Left cardiac atrium (tissue), 4 donors: ENCODE data around the gene VWA7. TPM values are rescaled to one million over a fixed set of nuclear protein-coding genes. Genes with fewer than 3 reads are reported as not detected.

Source experiments
- ATAC-seq, 2 donors: fragments of 200-7000 bp; cut with Tn5 transposase; one replicate each; pipeline ENCODE4 v1.9.1; 2020; ENCODE audit warnings: mild to moderate bottlenecking in 2 of 2, moderate library complexity in 2 of 2
- DNase-seq: peaks from one replicate; pipeline ENCODE4 v3.0.0-alpha.2; 2020
- intact Hi-C, 2 donors: fragments of 100-400 bp; cut with DNase I; formaldehyde crosslinking; loops; one replicate each; pipeline versions ENCODE4 v1.14.1 to v1.15.1; 2022 to 2023
- total RNA-seq, 2 donors: library from RNA; stranded (reverse); fragmentation: NEBNext Ultra II Directional; extraction: Animal tissue kit (Norgen Biotek cat#: 25700); gene quantifications; one replicate each; pipeline ENCODE4 v1.2.1, GENCODE V29; 2021
- donor health status: DM: no; HTN: yes; CAD: no.
- donor health status: DM: no; HTN: yes; CAD: no; lungs with severe emphysema.
- donor health status: DM: yes; HTN: yes; CAD: no.
- donor health status: Dilated cardiomyopathy.

Gene VWA7
- total RNA-seq, 2 donors from 2014 or later: 4.8 to 6.2 TPM

DNA sequence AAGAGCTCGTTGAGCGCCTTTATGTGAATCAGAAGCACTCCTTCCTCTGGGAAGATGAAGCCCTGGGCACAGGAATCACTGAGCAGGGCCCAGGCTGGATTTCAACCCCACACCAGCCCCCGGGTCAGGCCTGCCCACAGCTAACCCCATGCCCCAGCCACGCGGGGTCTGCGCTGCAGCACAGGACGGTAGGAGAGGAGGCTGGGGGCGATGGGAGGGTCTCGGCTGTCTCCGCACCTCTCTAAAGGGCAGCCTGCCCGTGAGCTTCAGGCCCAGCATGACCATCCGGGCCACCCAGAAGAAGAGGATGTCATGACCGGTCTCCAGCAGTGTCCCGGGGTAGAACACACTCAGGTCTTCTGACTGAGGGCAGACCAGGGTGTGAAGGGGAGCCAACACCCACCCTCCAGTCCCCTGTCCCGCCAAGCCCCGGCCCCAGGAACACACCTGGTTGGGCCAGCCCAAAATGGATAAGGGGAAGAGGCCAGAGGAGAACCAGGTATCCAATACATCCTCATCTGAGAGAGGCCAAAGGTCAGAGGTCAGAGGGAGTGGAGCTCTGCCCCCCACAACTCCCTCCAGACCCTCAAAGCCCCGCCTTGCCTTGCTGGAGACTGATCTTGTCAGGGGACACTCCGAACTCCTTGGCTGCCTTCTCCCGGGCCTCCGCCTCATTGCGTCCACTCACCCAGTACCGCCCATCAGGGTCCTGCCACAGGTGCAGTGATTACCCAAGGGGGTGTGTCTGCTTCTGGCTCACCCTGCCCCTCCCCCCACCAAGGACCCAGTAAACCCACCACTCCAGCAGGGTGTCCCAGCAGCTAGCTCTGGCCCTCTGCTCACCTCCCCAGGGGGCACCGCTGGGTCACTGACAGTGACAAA, 4.4 kb upstream of the VWA7 start:
- no peak for DNase-seq
- intact Hi-C loops: no loop called here
- ATAC-seq: no peak

DNA sequence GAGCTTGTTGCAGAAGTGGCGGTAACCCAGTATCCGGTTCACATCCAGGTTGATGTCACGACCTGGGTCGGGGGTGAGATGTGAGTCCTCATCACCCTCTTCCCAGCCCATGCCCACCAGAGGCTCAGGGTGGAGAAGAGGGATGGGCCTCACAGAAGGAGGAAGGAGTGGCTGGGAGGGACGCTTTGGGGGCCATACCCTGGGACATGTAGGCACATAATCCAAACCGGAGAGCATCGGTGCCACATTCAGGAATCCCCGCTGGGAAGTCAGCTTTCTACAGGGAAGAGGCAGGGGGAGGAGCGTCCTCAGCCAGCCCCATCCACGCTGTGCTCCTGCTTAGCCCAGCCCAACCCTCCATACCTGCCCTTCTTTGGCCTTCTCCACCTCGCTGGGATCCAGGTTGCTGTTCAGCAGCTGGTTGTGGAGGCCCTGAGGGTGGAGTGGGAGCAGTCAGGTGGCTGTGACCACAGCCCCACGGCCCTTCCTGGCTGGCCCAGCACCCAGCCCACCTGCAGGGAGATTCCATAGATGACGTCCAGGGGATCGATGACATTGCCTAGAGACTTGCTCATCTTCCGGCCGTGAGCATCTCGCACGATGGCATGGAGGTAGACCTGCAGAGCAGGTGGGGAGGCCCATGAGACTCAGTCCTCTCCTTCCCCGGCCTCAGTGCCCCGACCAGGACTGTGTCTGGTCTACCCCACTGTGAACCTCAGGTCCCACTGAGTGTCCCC, 3.5 kb upstream of the VWA7 start:
- intact Hi-C loops: no loop called here
- no peak for ATAC-seq

DNA sequence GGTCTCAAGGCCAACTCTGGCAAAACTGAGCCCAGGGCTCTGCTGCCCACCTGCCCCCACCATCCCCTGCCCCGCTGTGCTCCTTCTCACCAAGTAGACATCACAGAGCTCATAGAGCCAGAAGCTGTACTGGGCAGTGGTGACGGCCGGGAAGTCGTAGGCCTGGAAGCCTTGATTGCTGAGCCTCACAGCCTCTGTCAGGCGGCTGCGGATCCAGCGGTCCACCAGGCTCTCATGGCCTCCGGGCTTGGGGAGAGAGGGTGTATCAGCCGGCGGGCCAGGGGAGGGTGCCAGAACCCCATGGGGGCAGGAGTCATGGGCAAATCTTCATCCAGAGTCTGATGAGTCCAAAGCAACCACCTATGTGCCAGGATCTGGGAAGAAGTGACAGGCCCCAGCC, 2.8 kb upstream of the VWA7 start:
- intact Hi-C loops: loop anchor here in 1 of 2 donors (5.0 kb wide), 1 partner anchor 52 kb away; no protein-coding TSS in a partner anchor
- no peak for DNase-seq
- no peak for ATAC-seq

More for the DNA sequence above, 3.5 kb upstream of the VWA7 start:
- no peak for DNase-seq

DNA sequence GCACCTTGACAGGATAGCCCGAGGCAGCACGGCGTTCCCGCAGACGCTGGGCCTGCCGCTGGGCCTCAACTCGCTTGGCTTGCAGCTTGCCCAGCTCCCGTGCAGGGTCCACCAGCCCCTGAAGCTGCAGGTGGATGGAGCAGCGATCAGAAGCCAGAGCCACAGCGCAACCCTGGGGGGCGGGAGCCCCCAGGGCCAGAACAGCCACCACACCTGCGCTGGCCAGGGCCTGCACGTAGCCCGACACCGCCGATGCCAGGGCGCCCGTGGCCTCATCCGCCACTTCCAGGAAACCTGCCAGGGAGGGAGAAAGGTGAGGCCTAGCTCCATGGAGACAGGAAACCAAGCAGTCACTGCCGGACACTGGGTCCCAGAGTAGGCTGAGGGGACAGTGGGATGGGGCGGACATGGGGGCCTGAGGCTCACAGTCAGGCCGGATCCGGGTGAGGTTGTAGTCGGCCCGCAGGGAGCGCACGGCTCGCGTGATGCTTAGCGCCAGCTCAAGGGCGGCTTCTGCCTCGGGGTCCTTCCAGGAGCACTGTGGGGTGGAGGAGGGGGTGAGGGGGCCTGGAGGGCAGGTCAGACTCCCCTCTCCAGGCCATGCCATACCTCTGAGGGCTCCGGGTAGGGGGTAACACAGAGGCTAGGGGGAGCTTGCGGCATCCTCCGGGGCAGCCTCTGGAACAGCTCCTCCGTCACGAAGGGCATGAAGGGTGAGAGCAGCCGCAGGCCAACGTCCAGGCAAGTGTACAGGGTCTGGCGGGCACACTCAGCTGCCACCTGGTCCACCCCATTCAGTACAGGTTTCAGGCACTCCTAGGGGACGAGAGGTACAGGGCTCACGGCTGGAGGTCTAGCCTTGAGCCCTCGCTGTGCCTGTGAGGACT, 2.1 kb upstream of the VWA7 start:
- DNase-seq: no peak
- intact Hi-C loops: loop anchor here in 1 of 2 donors (5.0 kb wide), 1 partner anchor 53 kb away; no protein-coding TSS in a partner anchor
- no peak for ATAC-seq

DNA sequence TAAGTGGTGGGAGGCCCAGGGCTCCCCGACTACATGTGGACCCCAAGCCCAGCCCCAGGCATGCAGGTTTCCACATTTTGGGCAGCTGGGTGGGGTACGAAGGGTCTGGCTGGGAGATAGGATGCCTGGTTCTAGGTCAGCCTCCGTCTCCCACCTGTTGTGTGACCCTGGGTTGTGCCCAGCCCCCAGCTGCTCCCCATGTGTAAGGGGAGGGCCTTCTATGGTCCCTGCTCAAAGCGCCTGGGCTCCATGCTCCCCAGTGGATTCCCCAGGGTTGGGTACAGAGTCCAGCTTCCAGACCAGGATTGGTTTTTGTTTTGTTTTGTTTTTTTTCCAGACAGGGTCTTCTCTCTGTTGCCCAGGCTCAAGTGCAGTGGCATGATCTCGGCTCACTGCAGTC, 1.1 kb upstream of the VWA7 start:
- intact Hi-C loops: loop anchor here in 1 of 2 donors (5.0 kb wide), 1 partner anchor 54 kb away; no protein-coding TSS in a partner anchor
- no peak for ATAC-seq

DNA sequence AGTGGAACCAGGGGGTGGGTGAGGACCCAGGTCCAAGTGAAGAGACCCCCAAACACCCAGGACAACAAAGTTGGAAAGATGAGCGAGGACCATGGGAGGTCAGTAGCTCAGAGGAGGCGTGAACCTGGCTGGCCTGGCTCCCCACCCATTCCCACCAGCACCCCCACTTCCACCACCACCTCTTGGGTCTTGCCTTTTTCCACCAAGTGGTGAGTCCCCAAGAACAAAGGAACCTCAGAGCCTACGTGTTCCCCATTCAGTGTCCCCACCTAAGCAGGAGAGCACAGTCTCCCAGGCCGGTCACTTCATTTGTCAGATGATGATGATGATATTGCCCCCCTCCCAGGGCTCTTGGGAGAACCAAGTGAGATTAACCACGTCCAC, 531 bp upstream of the VWA7 start:
- DNase-seq (no peak), ATAC-seq (no peak)
- intact Hi-C loops: loop anchor here in 1 of 2 donors (5.0 kb wide), 1 partner anchor 55 kb away; no protein-coding TSS in a partner anchor

More for the DNA sequence above, 1.1 kb upstream of the VWA7 start:
- DNase-seq: no peak

DNA sequence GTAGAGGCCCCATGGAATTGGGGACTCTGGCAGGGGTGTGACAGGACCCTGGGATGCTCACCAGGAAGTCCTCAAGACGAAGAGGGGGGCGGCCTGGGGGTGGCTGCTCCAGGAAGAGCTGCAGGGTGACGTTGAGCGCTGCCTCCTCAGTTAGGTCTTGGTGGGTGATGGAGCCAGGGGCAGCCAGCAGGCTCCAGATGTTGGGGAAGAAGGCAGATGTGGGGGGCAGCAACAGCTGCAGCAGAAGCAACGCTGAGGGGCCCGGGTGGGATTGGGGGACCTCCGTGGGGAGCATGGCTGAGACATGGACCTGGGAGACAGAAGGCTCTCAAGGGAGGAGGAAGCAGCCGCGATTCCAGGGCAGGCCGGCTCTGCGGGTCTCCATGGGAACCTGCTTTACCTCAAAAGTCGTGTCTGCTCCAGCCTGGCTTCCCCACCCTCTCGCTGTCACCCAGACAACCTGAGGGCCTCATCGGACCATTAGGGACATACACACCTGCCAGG, 591 bp downstream of the VWA7 start:
- intact Hi-C loops: loop anchor here in 1 of 2 donors (5.0 kb wide), 1 partner anchor 56 kb away; no protein-coding TSS in a partner anchor
- DNase-seq: no peak
- peak; percentile 3 to 14 for ATAC-seq

DNA sequence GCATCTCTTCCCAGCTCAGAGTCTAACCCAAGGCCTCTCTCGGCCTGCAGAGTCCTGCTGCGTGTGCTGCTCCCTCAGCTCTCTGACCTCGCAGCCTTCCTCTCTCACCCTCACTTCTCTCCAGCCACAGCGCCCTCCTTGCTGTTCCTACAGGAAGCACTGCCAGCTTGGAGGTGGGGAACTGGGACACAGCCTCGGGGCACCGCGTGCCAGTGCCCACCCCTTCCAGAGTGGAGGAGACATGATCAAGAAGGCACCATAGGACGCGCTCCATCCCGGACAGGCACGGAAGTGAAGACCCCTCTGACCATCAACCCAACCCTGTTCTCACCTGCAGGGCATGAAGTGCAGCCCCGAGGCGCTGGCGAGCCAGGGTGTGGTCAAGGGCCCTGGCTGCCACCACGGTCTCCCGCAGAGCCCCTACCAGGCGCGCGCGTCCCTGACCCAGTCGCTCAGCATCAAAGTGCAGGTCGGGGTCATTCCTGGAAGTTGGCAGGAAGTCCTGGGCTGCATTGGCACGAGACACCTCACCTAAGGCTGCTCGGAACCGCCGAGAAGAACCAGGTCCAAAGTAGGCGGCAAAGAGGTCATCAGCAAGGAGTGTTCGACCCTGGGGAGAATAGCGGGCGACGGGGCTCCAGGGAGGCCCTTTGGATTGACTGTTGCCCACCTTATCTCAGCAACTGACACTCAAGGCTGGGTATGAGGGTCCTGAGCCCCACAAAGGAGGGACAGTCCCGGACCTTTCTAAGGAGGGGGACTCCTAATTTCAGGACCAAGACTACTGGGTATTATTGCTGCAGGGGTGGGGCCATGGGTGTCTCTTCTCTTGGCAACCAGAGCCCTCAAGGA, 1.3 kb downstream of the VWA7 start:
- intact Hi-C loops: loop anchor here in 1 of 2 donors (5.0 kb wide), 1 partner anchor 56 kb away; no protein-coding TSS in a partner anchor
- DNase-seq (no peak), ATAC-seq (no peak)

DNA sequence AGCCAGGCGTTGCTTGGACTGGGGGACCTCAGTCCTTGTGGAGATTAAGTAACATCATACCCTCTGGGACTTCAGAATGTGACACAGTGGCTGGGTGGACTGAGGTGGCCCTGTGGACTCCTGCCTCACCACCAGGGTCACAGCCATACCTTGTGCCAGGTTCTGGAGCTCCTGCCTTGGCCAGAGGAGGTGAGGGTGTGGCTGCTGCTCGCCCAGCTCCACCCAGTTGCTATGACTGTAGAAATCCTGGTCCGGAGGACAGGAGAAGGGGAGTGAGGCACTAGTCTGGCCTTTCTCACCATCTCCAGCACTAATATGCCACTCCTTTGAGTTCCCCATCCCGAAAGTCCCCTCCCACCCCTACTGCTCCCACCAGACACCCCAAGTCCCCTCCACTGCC, 1.9 kb downstream of the VWA7 start:
- intact Hi-C loops: loop anchor here in 1 of 2 donors (5.0 kb wide), 1 partner anchor 57 kb away; no protein-coding TSS in a partner anchor
- ATAC-seq (peak in 1 of 2 donors; percentile 19), DNase-seq (no peak)

DNA sequence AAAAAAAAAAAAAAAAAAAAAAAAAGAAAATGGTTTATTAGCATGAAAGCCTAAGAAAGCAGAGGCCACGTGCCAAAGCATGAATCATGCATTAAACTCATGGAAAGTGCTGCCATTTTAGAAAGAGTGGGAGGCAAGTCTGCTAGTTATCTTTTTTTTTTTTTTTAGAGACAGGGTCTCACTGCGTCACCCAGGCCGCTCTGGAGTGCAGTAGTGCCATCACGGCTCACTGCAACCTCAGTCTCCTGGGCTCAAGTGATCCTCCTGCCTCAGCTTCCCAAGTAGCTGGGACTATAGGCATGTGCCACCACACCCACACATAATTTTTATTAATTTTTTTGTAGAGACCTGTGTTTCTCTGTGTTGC, 5.2 kb downstream of the VWA7 start:
- intact Hi-C loops: no loop called here

DNA sequence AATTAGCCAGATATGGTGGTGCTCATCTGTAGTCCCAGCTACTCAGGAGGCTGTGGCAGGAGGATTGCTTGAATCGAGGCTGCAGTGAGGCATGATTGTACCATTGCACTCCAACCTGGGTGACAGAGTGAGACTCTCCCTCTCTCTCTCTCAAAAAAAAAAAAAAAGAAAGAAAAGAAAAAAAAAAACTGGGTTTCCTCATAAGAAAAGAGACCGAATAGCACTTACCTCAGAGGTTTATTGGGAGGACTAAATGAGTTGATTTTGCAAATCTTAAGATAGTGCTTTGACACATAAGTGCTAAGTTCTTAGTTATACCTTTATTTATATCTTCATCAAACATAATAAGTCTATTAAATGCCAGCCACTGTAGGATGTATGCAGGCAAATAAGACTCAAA, 6.3 kb downstream of the VWA7 start:
- no peak for ATAC-seq
- intact Hi-C loops: no loop called here

More for the DNA sequence above, 5.2 kb downstream of the VWA7 start:
- ATAC-seq (no peak), DNase-seq (no peak)

DNA sequence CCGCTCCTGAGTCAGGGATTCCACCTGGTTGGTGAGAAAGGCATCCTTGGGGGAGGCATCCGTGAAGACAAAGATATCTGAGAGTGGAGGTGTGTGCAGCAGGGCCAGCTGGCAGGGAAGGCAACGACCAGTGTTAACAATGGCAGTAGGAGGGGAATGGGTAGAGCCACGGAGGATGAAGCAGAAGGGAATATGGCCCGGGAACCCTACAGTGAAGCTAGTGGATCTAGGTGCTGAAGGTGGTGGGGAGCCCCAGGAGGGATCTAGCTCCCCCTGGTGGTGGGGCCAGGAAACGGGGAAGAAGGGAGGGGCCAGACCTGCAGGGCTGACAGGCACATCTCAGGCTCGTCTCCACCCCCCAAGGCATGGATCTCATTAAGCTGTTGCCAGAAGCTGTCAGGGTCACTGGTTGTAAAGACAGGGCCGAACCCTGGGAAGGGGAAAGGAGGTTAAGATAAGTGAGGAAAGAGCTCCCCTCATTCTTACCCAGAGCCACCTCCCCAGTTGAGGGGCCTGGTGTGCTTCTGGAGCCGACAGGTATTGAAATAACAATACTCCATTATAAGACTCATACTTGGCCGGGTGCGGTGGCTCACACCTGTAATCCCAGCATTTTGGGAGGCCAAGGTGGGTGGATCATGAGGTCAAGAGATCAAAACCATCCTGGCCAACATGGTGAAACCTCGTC, 7.3 kb downstream of the VWA7 start:
- peak; percentile 57 for DNase-seq
- peak; percentile 62 to 64 for ATAC-seq
- intact Hi-C loops: no loop called here

More for the DNA sequence above, 6.3 kb downstream of the VWA7 start:
- no peak for DNase-seq

DNA sequence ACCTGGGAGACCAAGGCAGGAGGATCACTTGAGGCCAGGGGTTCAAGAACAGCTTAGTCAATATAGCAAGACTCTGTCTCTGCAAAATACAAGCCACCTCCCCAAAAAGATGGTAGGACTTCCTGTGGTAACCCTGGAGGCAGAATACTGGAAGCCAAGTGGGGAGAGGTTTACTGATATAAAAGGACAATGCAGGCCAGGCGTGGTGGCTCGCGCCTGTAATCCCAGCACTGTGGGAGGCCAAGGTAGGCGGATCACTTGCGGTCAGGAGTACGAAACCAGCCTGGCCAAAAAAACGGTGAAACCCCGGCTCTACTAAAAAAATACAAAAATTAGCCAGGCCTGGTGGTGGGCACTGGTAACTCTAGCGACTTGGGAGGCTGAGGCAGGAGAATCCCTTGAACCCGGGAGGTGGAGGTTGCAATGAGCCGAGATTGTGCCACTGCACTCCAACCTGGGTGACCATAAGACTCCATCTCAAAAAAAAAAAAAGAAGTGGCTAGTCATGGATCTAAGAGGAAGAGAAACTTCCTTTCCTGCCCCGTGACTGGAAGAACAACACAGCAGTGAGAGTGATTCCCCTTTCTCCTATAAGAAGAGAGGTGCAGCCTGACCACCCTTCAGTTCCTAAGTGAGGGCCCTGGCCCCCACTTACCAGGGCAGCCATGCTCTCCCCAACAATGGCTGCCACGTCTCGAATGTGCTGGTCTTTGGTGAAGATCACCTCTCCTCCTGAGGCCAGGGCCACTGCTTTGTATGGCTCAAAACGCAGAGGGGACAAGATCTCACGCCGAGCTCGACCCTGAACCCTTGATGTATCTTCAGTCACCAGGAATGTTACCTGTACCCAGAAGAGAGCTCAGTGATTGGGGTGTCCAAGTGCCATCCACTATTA, 8.5 kb downstream of the VWA7 start:
- ATAC-seq (peak in 1 of 2 donors; percentile 28), DNase-seq (no peak)
- intact Hi-C loops: no loop called here

DNA sequence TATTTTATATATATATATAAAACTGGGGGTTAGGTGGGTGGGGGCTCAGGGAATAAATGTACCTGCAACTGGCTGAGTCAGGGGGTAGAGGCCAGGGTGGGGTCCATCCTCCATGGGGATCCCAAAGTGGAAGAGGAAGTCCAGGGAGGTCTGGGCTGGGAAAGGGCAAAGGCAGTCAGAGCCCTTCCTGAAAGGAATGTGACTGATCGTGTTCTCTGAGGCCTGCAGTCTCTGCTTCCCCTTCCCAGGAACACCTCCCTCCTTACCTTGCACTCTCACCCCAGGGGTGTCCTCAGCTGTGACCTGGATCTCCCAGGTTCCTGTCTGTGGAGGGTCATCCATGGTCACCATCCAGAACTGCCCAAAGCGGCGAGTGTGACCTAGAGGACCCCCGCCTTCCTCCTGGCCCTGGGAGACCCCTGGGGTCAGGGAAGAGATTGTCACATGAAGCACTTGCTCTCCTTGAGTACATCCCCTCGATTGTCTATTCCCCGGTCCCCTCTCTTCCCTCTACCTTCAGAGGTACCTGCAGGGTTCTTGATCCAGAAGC, 10.0 kb downstream of the VWA7 start:
- ATAC-seq (no peak), DNase-seq (no peak)
- intact Hi-C loops: no loop called here

DNA sequence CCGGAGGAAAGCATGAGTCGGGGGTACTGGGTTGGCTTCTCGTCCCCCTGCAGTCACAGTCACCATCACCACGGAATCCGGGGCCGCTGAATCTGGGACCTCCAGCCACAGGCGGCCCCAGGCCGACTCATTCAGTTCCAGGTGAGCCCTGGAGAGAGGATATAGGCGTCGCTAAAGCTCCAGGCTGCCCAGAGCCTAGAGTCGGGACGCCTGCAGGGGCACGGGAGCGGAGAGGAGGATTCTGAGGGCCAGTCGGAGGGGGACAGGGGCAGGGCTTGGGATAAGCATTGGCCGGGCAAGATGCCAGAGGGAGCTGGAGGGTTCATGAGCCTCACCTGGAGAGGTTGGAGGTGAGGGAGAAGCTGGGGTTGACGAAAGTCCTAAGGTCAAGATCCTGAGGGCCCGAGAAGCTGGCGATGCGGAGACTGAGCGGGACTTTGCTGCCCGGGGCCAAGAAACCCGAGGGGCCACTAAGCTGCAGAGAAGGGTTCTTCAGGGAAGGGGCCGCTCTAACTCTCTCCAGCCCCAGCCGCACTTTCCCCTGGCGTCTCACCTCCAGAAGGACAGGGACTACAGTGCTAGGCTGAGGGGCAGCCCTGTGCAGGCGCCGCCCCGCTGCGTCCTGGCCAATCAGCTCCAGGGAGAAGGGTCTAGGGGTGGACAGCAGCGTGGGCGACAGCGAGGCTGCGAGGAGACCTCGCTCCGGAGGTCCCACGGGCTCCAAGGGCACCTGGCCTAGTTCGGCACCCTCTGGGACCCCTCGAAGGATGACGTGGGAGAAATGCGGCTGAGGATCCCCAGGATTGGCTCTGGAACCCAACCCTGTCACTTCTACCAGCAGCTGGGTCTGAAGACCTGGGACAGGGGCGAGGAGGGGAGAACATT, 11.0 kb downstream of the VWA7 start:
- intact Hi-C loops: no loop called here
- ATAC-seq: peak; percentile 42 to 66
- no peak for DNase-seq
